HG03378 (cell line): ENCODE measurements around the gene ITPK1.
A peak's percentile ranks its signal among the peaks of the same experiment; 100 is the strongest.

Experiments
- ATAC-seq: cut with Tn5 transposase; IDR thresholded peaks from one replicate; pipeline ENCODE4 v1.9.1; 2021; ENCODE audit warnings: mild to moderate bottlenecking, moderate library complexity; ENCODE audit not compliant: unreplicated experiment

Gene ITPK1

GRCh38 chr14:92958373-92959188 is 157.1 kb downstream of the ITPK1 start:
- no peak for ATAC-seq

GRCh38 chr14:92956961-92957360 is 158.8 kb downstream of the ITPK1 start:
- no peak for ATAC-seq

- ATAC-seq, result no peak
Observed at GRCh38 chr14:92955381-92955780, 160.3 kb downstream of the ITPK1 start.

GRCh38 chr14:92954933-92955332 is 160.8 kb downstream of the ITPK1 start:
- no peak for ATAC-seq

GRCh38 chr14:92953526-92953925 is 162.2 kb downstream of the ITPK1 start:
- no peak for ATAC-seq

- ATAC-seq, result no peak
Observed at GRCh38 chr14:92952481-92953298, 163.0 kb downstream of the ITPK1 start.

GRCh38 chr14:92951912-92952471 is 163.7 kb downstream of the ITPK1 start:
- peak; percentile 54 for ATAC-seq

- no peak for ATAC-seq
Observed at GRCh38 chr14:92951261-92951660, 164.5 kb downstream of the ITPK1 start.

- ATAC-seq, result no peak
Observed at GRCh38 chr14:92950773-92951172, 165.0 kb downstream of the ITPK1 start.

GRCh38 chr14:92950193-92950540 is 165.6 kb downstream of the ITPK1 start:
- ATAC-seq, result no peak

- ATAC-seq, result no peak
Observed at GRCh38 chr14:92949496-92950192, 166.1 kb downstream of the ITPK1 start.

GRCh38 chr14:92948647-92949046 is 167.1 kb downstream of the ITPK1 start:
- ATAC-seq, result no peak

- ATAC-seq, result no peak
Observed at GRCh38 chr14:92946847-92947545, 168.7 kb downstream of the ITPK1 start.

- no peak for ATAC-seq
Observed at GRCh38 chr14:92945959-92946846, 169.5 kb downstream of the ITPK1 start.

- no peak for ATAC-seq
Observed at GRCh38 chr14:92945544-92945943, 170.2 kb downstream of the ITPK1 start.

- no peak for ATAC-seq
Observed at GRCh38 chr14:92944976-92945375, 170.7 kb downstream of the ITPK1 start.

- ATAC-seq, result no peak
Observed at GRCh38 chr14:92943855-92944570, 171.7 kb downstream of the ITPK1 start.

GRCh38 chr14:92942976-92943710 is 172.6 kb downstream of the ITPK1 start:
- no peak for ATAC-seq
